Right atrium auricular region (tissue), 2 donors: ENCODE data around the gene NAA60. TPM values are rescaled to one million over a fixed set of nuclear protein-coding genes. Genes with fewer than 3 reads are reported as not detected.
A peak's percentile ranks its signal among the peaks of the same experiment; 100 is the strongest.

Source experiments
- DNase-seq: peaks from one replicate; pipeline ENCODE4 v3.0.0-alpha.2; 2019; ENCODE audit warnings: low spot score
- H3K27ac ChIP-seq, 2 donors: fragments of 200-600 bp; sonication (generic); 1 replicate in 1 of 2; 2 replicates in 1 of 2; pipeline ENCODE4 v1.5.1; 2016 to 2019
- H3K27me3 ChIP-seq, 2 donors: fragments of 200-600 bp; sonication (generic); one replicate each; pipeline versions ENCODE4 v1.5.1 to v1.6.0; 2017 to 2019
- H3K36me3 ChIP-seq: fragments of 200-600 bp; sonication (generic); one replicate; pipeline ENCODE4 v1.5.1; 2016
- H3K4me1 ChIP-seq, 2 donors: fragments of 200-600 bp; sonication (generic); one replicate each; pipeline versions ENCODE4 v1.5.1 to v1.6.0; 2017 to 2019
- H3K4me3 ChIP-seq, 2 donors: fragments of 200-600 bp; sonication (generic); 1 replicate in 1 of 2; 2 replicates in 1 of 2; pipeline ENCODE4 v1.5.1; 2017 to 2019; ENCODE audit warnings: mild to moderate bottlenecking in 1 of 2, moderate library complexity in 1 of 2
- H3K9me3 ChIP-seq, 2 donors: fragments of 200-600 bp; sonication (generic); one replicate each; pipeline ENCODE4 v1.5.1; 2019
- CTCF ChIP-seq, 2 donors: fragments of 200-600 bp; sonication (generic); IDR thresholded peaks; one replicate each; pipeline ENCODE4 v1.5.1; 2019; ENCODE audit warnings: antibody characterized with exemption in 2 of 2
- total RNA-seq, 2 donors: library from RNA; depleted of rRNA; stranded (reverse); fragments of >200 nt; gene quantifications; one replicate each; pipeline ENCODE4 v1.1.0, GENCODE V29; 2016

NAA60 gene
- total RNA-seq, 2 donors from 2014 or later = 28.1 to 29.1 TPM

- no peak overlapping the region for H3K27ac ChIP-seq
- DNase-seq = no peak
- H3K4me3 ChIP-seq = no peak overlapping the region
- H3K27me3 ChIP-seq = no peaks in the 10 kb centered on the region
- H3K4me1 ChIP-seq = peaks cover 0 to 93% of the 10 kb centered on the region in 2 donors
- peaks cover 7% of the 10 kb centered on the region for H3K36me3 ChIP-seq
- no peak for TF ChIP-seq CTCF (IDR thresholded peaks at IDR 0.05)
- no peaks in the 10 kb centered on the region for H3K9me3 ChIP-seq
These were observed 21.8 kb downstream of the NAA60 start for GRCh38 chr16:3465301-3465700.

DNA sequence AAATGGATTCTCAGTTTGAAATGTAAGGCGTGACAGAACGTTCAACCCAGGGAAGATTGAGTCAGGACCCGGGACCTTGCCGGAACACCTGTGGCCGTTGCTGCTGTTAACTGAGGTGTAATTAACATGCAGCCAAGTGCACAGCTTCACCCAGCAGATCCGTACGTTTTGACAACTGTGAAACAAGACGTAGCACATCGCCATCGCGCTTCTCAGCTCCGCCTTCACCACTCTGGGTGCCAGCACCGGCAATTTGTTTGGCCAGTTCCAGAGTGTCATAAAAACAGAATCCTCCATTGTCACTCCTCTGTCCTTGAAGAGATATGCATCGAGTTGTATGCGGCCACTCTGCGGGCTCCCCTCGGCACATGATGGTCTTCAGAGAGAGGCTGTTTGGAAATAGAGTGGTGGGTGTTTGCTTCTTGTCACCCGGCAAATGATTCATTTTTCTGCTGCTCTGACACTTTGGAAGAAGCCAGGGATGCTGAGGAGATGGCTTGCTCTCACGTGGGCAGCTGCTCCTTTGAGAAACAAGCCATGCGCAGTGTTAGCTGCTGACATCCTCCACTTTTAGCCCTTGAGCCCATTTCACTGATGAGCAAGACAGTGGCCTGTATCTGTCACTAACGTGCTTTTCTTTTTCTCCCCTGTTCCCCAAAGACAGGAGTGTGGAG lies 22.6 kb downstream of the NAA60 start:
- no peak for DNase-seq
- Histone ChIP-seq H3K9me3 (no peaks in the 10 kb centered on the region), H3K27ac (no peak overlapping the region), H3K36me3 (peaks cover 7% of the 10 kb centered on the region), H3K4me3 (no peak overlapping the region), H3K4me1 (peaks cover 0 to 93% of the 10 kb centered on the region in 2 donors), H3K27me3 (no peaks in the 10 kb centered on the region)
- no peak for TF ChIP-seq CTCF (IDR thresholded peaks at IDR 0.05)

DNA sequence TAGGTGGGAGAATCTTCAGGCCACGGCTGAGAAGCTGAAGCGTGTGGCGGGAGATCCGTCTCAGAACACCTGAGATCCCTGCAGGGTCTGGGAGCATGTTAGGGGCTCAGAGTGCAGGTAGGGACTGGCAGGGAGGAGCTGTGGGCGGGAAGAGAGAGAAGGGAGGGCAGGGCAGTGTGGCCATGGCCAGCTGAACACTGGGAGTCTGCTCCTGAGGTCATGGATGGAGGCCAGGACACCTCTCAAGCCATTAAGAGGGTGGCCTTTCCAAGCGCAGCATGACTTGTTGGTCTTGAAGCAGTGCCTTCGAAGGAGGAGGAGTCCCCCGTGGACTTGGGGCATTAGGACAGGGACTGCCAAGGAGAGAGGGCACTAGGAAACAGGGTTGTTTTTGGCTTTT lies 23.7 kb downstream of the NAA60 start:
- peaks cover 0 to 86% of the 10 kb centered on the region in 2 donors for H3K4me1 ChIP-seq
- H3K9me3 ChIP-seq = no peaks in the 10 kb centered on the region
- no peak for TF ChIP-seq CTCF (IDR thresholded peaks at IDR 0.05)
- H3K36me3 ChIP-seq = peaks cover 7% of the 10 kb centered on the region
- H3K27me3 ChIP-seq = no peaks in the 10 kb centered on the region
- DNase-seq = no peak
- no peak overlapping the region for H3K27ac ChIP-seq
- H3K4me3 ChIP-seq = no peak overlapping the region

GRCh38 chr16:3467921-3468320 lies 24.4 kb downstream of the NAA60 start:
- Histone ChIP-seq H3K27me3 (no peaks in the 10 kb centered on the region), H3K36me3 (peaks cover 7% of the 10 kb centered on the region), H3K4me1 (peaks cover 0 to 79% of the 10 kb centered on the region in 2 donors), H3K9me3 (no peaks in the 10 kb centered on the region), H3K27ac (no peak overlapping the region), H3K4me3 (no peak overlapping the region)
- TF ChIP-seq CTCF (IDR thresholded peaks at IDR 0.05) = no peak
- no peak for DNase-seq

DNA sequence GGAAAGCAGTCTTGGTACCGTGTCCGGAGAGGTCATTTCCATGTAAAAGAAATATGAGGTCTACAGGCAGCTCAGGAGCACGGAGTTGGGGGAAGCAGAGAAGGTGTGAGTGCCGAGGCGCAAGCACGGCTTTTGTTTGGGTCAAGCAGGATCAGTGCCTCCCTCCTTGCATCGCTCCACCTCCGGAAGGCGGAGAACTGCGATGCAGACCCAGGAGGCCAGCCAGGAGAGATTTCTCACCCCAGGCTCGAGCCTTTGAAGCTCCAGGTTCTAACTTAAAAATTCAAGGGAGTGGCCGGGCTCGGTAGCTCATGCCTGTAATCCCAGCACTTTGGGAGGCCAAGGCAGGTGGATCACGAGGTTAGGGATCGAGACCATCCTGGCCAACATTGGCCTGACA lies 25.0 kb downstream of the NAA60 start:
- no peak for TF ChIP-seq CTCF (IDR thresholded peaks at IDR 0.05)
- peaks cover 7% of the 10 kb centered on the region for H3K36me3 ChIP-seq
- H3K4me3 ChIP-seq = no peak overlapping the region
- DNase-seq = no peak
- H3K27me3 ChIP-seq = no peaks in the 10 kb centered on the region
- no peaks in the 10 kb centered on the region for H3K9me3 ChIP-seq
- H3K4me1 ChIP-seq = peaks cover 0 to 77% of the 10 kb centered on the region in 2 donors
- H3K27ac ChIP-seq = no peak overlapping the region

DNA sequence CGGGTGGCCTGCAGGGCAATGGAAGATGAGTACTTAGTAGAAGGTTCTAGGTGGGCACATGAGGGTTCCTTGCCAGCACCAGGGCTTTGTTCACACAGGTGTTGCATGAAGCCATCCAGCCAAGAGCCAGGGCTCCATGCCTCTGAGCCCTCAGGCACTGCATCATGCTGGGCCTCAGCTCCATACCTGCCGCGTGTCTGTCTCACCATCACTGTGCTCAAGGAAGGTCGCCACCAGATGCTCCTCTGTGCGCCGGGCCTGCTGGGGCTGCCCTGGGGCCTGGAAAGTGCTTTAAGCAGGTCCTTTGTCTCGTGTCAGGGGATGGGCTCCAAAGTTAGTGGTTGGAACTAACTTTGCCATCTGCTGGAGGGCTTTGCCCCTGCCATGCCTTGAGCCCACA lies 26.3 kb downstream of the NAA60 start:
- Histone ChIP-seq H3K27ac (peak overlapping the region in 1 of 2 donors; percentile 53), H3K36me3 (peaks cover 7% of the 10 kb centered on the region), H3K9me3 (no peaks in the 10 kb centered on the region), H3K4me1 (peaks cover 0 to 78% of the 10 kb centered on the region in 2 donors), H3K27me3 (no peaks in the 10 kb centered on the region), H3K4me3 (no peak overlapping the region)
- DNase-seq = no peak
- TF ChIP-seq CTCF (IDR thresholded peaks at IDR 0.05) = no peak
